HEK293T (cell line): ENCODE results near the gene GPR39.

Experiments used
- ARNT ChIP-seq: fragments of 450-650 bp; IDR thresholded peaks from 2 replicates; pipeline ENCODE4 v1.6.1; 2017; ENCODE audit warnings: mild to moderate bottlenecking
- BHLHE40 ChIP-seq: fragments of 450-650 bp; IDR thresholded peaks from 2 replicates; pipeline ENCODE4 v1.6.1; 2016; ENCODE audit warnings: mild to moderate bottlenecking, moderate library complexity, borderline replicate concordance
- FOXA1 ChIP-seq: fragments of 450-650 bp; IDR thresholded peaks from 2 replicates; pipeline ENCODE4 v1.6.1; 2016; ENCODE audit warnings: mild to moderate bottlenecking
- FOXK2 ChIP-seq: fragments of 450-650 bp; IDR thresholded peaks from 2 replicates; pipeline ENCODE4 v1.6.1; 2016; ENCODE audit warnings: mild to moderate bottlenecking
- HDGF ChIP-seq: fragments of 450-650 bp; IDR thresholded peaks from 2 replicates; pipeline ENCODE4 v1.6.1; 2017; ENCODE audit warnings: antibody characterized with exemption, borderline replicate concordance
- PKNOX1 ChIP-seq: fragments of 450-650 bp; IDR thresholded peaks from 2 replicates; pipeline ENCODE4 v1.6.1; 2016
- SP1 ChIP-seq: fragments of 450-650 bp; IDR thresholded peaks from 2 replicates; pipeline ENCODE4 v1.6.1; 2017
- TARDBP ChIP-seq: fragments of 450-650 bp; IDR thresholded peaks from 2 replicates; pipeline ENCODE4 v1.6.1; 2016

- TF ChIP-seq FOXK2 (no peak), ARNT (no peak), BHLHE40 (no peak), HDGF (no peak), PKNOX1 (no peak), FOXA1 (no peak), SP1 (no peak), TARDBP (no peak)
These were observed 247.5 kb downstream of the GPR39 start for GRCh38 chr2:132664096-132664495.
